HCT116 (cell line): ENCODE results near the gene RUNX2.
A peak's percentile ranks its signal among the peaks of the same experiment; 100 is the strongest.

Experiments
- CEBPB ChIP-seq: IDR thresholded peaks from 2 replicates; pipeline ENCODE4 v1.6.1; 2012; ENCODE audit warnings: low read depth
- CTCF ChIP-seq, 3 experiments: fragments of 200-600 bp in 1 of 3; sonication (generic) in 1 of 3; IDR thresholded peaks in 2 of 3; conservative IDR thresholded peaks in 1 of 3; 2 replicates each; pipeline ENCODE4 v1.5.1; 2012 to 2017; ENCODE audit warnings: low read depth in 2 of 3, low read length in 2 of 3, antibody characterized with exemption in 1 of 3, borderline replicate concordance in 1 of 3, control low read depth in 1 of 3, mild to moderate bottlenecking in 1 of 3, mixed read lengths in 1 of 3, mixed run types in 1 of 3, moderate library complexity in 1 of 3; ENCODE audit not compliant: insufficient read depth in 1 of 3
- EGR1 ChIP-seq: IDR thresholded peaks from 2 replicates; pipeline ENCODE4 v1.6.1; 2012; ENCODE audit warnings: low read depth
- EZH2phosphoT487 ChIP-seq: fragments of 200-600 bp; IDR thresholded peaks from 2 replicates; pipeline ENCODE4 v1.6.1; 2018; ENCODE audit warnings: antibody characterized with exemption, borderline replicate concordance
- POLR2A ChIP-seq: IDR thresholded peaks from 2 replicates; pipeline ENCODE4 v1.7.0; 2011; ENCODE audit warnings: borderline replicate concordance; ENCODE audit not compliant: insufficient read depth, insufficient read length; ENCODE audit errors: extremely low read depth
- POLR2AphosphoS5 ChIP-seq: IDR thresholded peaks from 2 replicates; pipeline ENCODE4 v1.6.1; 2011; ENCODE audit warnings: mild to moderate bottlenecking, low read depth, low read length, moderate library complexity
- RAD21 ChIP-seq: IDR thresholded peaks from 2 replicates; pipeline ENCODE4 v1.6.1; 2012; ENCODE audit warnings: low read depth, mild to moderate bottlenecking
- REST ChIP-seq: IDR thresholded peaks from 2 replicates; pipeline ENCODE4 v1.6.1; 2012; ENCODE audit warnings: low read depth
- YY1 ChIP-seq: IDR thresholded peaks from 2 replicates; pipeline ENCODE4 v1.6.1; 2011; ENCODE audit warnings: low read length, low read depth, moderate library complexity, mild to moderate bottlenecking; ENCODE audit not compliant: insufficient replicate concordance; ENCODE audit errors: extremely low read depth

GRCh38 chr6:45439459-45439858 is 111.3 kb downstream of the RUNX2 start:
- TF ChIP-seq CTCF (IDR thresholded peaks at IDR 0.05 in 2 of 3, conservative IDR thresholded peaks at IDR 0.05 in 1 of 3; ENCODE audit: borderline replicate concordance in 1 of 3, insufficient read depth in 1 of 3, low read depth in 2 of 3, low read length in 2 of 3) (no peak), POLR2AphosphoS5 (no peak), CEBPB (0 out of 2 replicates have a peak, but pooled peaks have one; percentile 2), POLR2A (no peak), YY1 (no peak), RAD21 (no peak), REST (no peak), EZH2phosphoT487 (no peak), EGR1 (no peak)
